GM18861 (cell line): ENCODE results near the gene RAB15.
"Not testable (repeated sequence)": the region's sequence is repeated elsewhere in the genome, so short reads cannot be mapped to it uniquely, and the experiment has no call there.

Source experiments
- ATAC-seq: cut with Tn5 transposase; IDR thresholded peaks from one replicate; pipeline ENCODE4 v1.9.1; 2021; ENCODE audit not compliant: unreplicated experiment

Gene RAB15

GRCh38 chr14:64913477-64913876, 58.7 kb downstream of the RAB15 start:
- ATAC-seq: not testable (repeated sequence)

DNA sequence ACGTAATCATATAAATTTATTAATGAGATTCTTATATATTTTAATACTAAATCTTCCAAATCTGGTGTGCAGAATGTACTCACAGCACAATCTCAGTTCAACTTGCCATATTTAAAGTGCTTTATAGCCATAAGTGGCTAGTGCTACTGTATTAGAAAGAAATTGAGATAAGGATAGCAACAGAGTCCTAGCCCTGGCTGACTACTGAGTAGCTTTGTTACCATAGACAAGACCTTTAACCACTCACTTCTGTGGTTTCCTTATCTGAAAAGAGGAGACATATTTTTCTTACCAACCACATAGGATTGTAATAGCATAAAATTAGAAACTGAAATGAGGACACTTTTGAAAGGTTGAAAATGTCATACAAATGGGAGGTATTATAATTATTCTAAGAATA, 59.9 kb downstream of the RAB15 start:
- ATAC-seq: no peak

DNA sequence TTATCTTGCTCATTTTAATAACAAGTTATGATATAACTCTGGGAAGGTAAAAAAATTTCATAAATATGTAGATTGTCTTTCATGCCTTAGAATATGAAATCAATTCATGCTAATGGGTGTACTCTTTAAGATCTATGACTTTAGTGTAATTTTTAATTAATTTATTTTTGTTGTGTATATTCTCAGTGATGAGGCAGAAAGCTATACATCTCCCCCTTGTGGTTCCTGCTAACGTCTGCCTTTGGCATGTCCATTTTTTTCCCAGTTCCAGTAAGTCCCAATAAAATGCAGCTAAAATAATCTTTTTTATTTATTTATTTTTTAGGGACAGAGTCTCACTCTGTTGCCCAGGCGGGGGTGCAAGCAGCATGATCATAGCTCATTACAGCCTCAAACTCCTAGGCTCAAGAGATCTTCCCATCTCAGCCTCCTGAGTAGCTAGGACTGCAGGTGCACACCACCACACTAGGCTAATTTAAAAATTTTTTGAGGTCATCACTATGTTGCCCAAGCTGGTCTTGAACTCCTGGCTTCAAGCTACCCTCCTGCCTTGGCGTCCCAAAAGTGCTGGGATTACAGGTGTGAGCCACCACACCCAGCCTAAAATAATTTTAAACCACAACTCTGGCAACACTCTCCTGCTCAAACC, 61.2 kb downstream of the RAB15 start:
- no peak for ATAC-seq

DNA sequence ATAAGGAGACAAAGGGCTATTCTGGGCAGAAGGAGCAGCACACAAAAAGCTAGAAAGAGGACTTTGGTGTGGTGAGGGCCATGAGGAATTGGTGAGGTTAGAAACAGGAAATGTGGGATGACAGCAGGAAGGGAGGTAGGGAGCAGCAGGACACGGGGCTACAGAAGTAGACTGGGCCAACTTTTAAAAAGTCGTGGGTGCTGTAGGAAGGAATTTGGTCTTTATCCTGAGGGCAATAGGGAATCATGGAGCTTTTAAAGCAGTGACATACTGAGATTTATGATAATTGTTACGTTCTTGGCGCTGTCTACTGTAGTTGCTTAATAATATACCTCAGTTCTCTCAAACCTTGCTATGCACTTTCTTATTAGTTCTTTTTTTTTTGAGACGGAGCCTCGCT, 66.1 kb downstream of the RAB15 start:
- no peak for ATAC-seq

GRCh38 chr14:64899958-64900357, 72.2 kb downstream of the RAB15 start:
- ATAC-seq: no peak
